ENCODE results near the gene ELAVL4. TPM values are rescaled to one million over a fixed set of nuclear protein-coding genes. Genes with fewer than 3 reads are reported as not detected.

ELAVL4 gene
- total RNA-seq, 1 experiment from 2014 or later = not detected

- DNase-seq (ENCODE audit: unreplicated experiment) = no peak
- no peaks in the 10 kb centered on the region for H3K4me1 Mint-ChIP-seq (ENCODE audit: insufficient read depth, unreplicated experiment)
- ChIA-PET POLR2A (no interaction called here), CTCF (no interaction called here)
- H3K9me3 Mint-ChIP-seq (ENCODE audit: unreplicated experiment) = peaks cover 24% of the 10 kb centered on the region
- no TSS peak for BruUV-seq (replicated peaks)
- H3K36me3 Mint-ChIP-seq (ENCODE audit: insufficient read depth, unreplicated experiment) = no peaks in the 10 kb centered on the region
- H3K27me3 Mint-ChIP-seq (ENCODE audit: insufficient read depth, unreplicated experiment) = no peaks in the 10 kb centered on the region
- TF ChIP-seq CTCF (IDR thresholded peaks at IDR 0.05; ENCODE audit: unreplicated experiment) = no peak
- H3K4me3 Mint-ChIP-seq (ENCODE audit: unreplicated experiment) = no peak overlapping the region
- H3K27ac Mint-ChIP-seq (ENCODE audit: low read depth, unreplicated experiment) = no peak overlapping the region
- intact Hi-C loops (cut with micrococcal nuclease) = no loop called here
Observed at GRCh38 chr1:50236656-50237055, 127.9 kb downstream of the ELAVL4 start.

- Mint-ChIP-seq H3K4me3 (ENCODE audit: unreplicated experiment) (no peak overlapping the region), H3K4me1 (ENCODE audit: insufficient read depth, unreplicated experiment) (no peaks in the 10 kb centered on the region), H3K27ac (ENCODE audit: low read depth, unreplicated experiment) (no peak overlapping the region), H3K27me3 (ENCODE audit: insufficient read depth, unreplicated experiment) (no peaks in the 10 kb centered on the region), H3K36me3 (ENCODE audit: insufficient read depth, unreplicated experiment) (no peaks in the 10 kb centered on the region), H3K9me3 (ENCODE audit: unreplicated experiment) (peaks cover 24% of the 10 kb centered on the region)
- intact Hi-C loops (cut with micrococcal nuclease) = no loop called here
- CTCF ChIA-PET = no interaction called here
- no peak for DNase-seq (ENCODE audit: unreplicated experiment)
- no TSS peak for BruUV-seq (replicated peaks)
- POLR2A ChIA-PET = no interaction called here
- TF ChIP-seq CTCF (IDR thresholded peaks at IDR 0.05; ENCODE audit: unreplicated experiment) = no peak
Observed at GRCh38 chr1:50237056-50237455, 128.3 kb downstream of the ELAVL4 start.

GRCh38 chr1:50243939-50244338 lies 135.2 kb downstream of the ELAVL4 start:
- H3K36me3 Mint-ChIP-seq (ENCODE audit: insufficient read depth, unreplicated experiment) = no peaks in the 10 kb centered on the region
- no peak for TF ChIP-seq CTCF (IDR thresholded peaks at IDR 0.05; ENCODE audit: unreplicated experiment)
- ChIA-PET CTCF (interaction anchor here (1.4 kb wide), 1 partner anchor 28 kb away, joined by 5 read pairs; no protein-coding TSS in a partner anchor), POLR2A (no interaction called here)
- intact Hi-C loops (cut with micrococcal nuclease) = no loop called here
- no peaks in the 10 kb centered on the region for H3K4me1 Mint-ChIP-seq (ENCODE audit: insufficient read depth, unreplicated experiment)
- no peaks in the 10 kb centered on the region for H3K9me3 Mint-ChIP-seq (ENCODE audit: unreplicated experiment)
- DNase-seq (ENCODE audit: unreplicated experiment) = no peak
- H3K27me3 Mint-ChIP-seq (ENCODE audit: insufficient read depth, unreplicated experiment) = no peaks in the 10 kb centered on the region
- no peak overlapping the region for H3K27ac Mint-ChIP-seq (ENCODE audit: low read depth, unreplicated experiment)
- no TSS peak for BruUV-seq (replicated peaks)
- H3K4me3 Mint-ChIP-seq (ENCODE audit: unreplicated experiment) = no peak overlapping the region

- BruUV-seq (replicated peaks) = no TSS peak
- Mint-ChIP-seq H3K27ac (ENCODE audit: low read depth, unreplicated experiment) (no peak overlapping the region), H3K27me3 (ENCODE audit: insufficient read depth, unreplicated experiment) (no peaks in the 10 kb centered on the region), H3K4me1 (ENCODE audit: insufficient read depth, unreplicated experiment) (no peaks in the 10 kb centered on the region), H3K4me3 (ENCODE audit: unreplicated experiment) (no peak overlapping the region), H3K36me3 (ENCODE audit: insufficient read depth, unreplicated experiment) (no peaks in the 10 kb centered on the region), H3K9me3 (ENCODE audit: unreplicated experiment) (no peaks in the 10 kb centered on the region)
- TF ChIP-seq CTCF (IDR thresholded peaks at IDR 0.05; ENCODE audit: unreplicated experiment) = no peak
- ChIA-PET CTCF (interaction anchor here (0.7 kb wide), 1 partner anchor 12 kb away, joined by 3 read pairs; no protein-coding TSS in a partner anchor), POLR2A (no interaction called here)
- DNase-seq (ENCODE audit: unreplicated experiment) = no peak
- intact Hi-C loops (cut with micrococcal nuclease) = no loop called here
Observed at GRCh38 chr1:50246869-50247268, 138.1 kb downstream of the ELAVL4 start.
